PC-3 (cell line): ENCODE results near the gene AUP1.

ENCODE experiments used
- EZH2 ChIP-seq: fragments of 300-600 bp; sonication (generic); IDR thresholded peaks from one replicate; pipeline ENCODE4 v1.6.1; 2017; ENCODE audit warnings: antibody characterized with exemption, mild to moderate bottlenecking, low read length; ENCODE audit not compliant: unreplicated experiment
- EZH2phosphoT487 ChIP-seq: fragments of 300-600 bp; sonication (generic); IDR thresholded peaks from 2 replicates; pipeline ENCODE4 v1.6.1; 2018; ENCODE audit warnings: mild to moderate bottlenecking, antibody characterized with exemption, low read length, borderline replicate concordance
- TF ChIP-seq, protein P1 (sequence below): fragments of 300-600 bp; sonication (generic); conservative IDR thresholded peaks from 2 replicates; pipeline ENCODE4 v1.5.1; 2017; ENCODE audit warnings: antibody characterized with exemption, low read depth, mild to moderate bottlenecking, low read length

DNA sequence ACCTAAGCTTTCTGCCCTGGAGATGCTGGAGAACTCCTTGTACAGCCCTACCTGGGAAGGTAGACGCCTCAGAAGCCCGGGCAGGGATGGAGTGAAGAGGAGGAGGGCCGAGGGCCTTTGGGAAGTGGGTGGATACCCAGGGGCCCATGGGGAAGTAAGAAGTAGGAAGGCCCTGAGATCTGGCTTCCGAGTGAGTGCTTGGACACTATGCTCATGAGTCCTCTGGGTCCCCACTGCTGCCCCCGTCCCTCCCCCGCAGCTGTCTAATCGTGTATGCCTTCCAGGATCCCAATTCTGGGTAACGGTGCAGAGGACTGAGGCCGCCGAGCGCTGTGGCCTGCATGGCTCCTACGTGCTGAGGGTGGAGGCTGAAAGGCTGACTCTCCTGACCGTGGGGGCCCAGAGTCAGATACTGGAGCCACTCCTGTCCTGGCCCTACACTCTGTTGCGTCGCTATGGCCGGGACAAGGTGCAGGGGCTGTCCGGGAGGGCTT lies 26.2 kb upstream of the AUP1 start:
- TF ChIP-seq, protein P1, sequence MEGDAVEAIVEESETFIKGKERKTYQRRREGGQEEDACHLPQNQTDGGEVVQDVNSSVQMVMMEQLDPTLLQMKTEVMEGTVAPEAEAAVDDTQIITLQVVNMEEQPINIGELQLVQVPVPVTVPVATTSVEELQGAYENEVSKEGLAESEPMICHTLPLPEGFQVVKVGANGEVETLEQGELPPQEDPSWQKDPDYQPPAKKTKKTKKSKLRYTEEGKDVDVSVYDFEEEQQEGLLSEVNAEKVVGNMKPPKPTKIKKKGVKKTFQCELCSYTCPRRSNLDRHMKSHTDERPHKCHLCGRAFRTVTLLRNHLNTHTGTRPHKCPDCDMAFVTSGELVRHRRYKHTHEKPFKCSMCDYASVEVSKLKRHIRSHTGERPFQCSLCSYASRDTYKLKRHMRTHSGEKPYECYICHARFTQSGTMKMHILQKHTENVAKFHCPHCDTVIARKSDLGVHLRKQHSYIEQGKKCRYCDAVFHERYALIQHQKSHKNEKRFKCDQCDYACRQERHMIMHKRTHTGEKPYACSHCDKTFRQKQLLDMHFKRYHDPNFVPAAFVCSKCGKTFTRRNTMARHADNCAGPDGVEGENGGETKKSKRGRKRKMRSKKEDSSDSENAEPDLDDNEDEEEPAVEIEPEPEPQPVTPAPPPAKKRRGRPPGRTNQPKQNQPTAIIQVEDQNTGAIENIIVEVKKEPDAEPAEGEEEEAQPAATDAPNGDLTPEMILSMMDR: no peak
- TF ChIP-seq EZH2: no peak
- no peak for TF ChIP-seq EZH2phosphoT487
